Mammary epithelial cell (primary cell): ENCODE data around the gene RECQL.

Experiments
- EZH2 ChIP-seq: IDR thresholded peaks from 2 replicates; pipeline ENCODE4 v1.6.1; 2012; ENCODE audit warnings: low read length, inconsistent platforms, borderline replicate concordance
- TF ChIP-seq, protein P1 (sequence below), 2 donors: IDR thresholded peaks in 1 of 2; conservative IDR thresholded peaks in 1 of 2; 2 replicates each; pipeline ENCODE4 v1.5.1; 2011 to 2012; ENCODE audit warnings: inconsistent platforms in 2 of 2, low read length in 2 of 2, mild to moderate bottlenecking in 2 of 2, control low read depth in 1 of 2, low read depth in 1 of 2; ENCODE audit not compliant: insufficient read depth in 1 of 2; ENCODE audit errors: extremely low read depth in 1 of 2

DNA sequence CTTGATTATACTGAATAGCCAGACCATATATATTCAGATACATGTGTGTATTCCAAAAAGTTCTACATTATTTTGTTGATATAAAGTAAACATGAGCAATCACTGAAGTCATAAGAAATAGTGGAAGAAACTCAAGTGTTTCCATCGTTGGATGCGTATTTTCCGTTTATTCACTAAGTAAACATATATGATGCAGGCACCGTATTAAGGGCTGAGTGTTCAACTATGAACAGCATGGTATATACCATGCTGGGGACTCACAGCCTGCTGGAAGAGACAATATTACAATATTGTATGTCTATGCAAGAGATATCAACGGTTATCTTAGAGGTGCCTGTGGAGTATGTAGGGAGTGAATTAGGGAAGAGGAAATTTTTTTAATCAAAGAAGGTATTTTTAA lies 62.8 kb downstream of the RECQL start:
- no peak for TF ChIP-seq EZH2
- TF ChIP-seq, protein P1, sequence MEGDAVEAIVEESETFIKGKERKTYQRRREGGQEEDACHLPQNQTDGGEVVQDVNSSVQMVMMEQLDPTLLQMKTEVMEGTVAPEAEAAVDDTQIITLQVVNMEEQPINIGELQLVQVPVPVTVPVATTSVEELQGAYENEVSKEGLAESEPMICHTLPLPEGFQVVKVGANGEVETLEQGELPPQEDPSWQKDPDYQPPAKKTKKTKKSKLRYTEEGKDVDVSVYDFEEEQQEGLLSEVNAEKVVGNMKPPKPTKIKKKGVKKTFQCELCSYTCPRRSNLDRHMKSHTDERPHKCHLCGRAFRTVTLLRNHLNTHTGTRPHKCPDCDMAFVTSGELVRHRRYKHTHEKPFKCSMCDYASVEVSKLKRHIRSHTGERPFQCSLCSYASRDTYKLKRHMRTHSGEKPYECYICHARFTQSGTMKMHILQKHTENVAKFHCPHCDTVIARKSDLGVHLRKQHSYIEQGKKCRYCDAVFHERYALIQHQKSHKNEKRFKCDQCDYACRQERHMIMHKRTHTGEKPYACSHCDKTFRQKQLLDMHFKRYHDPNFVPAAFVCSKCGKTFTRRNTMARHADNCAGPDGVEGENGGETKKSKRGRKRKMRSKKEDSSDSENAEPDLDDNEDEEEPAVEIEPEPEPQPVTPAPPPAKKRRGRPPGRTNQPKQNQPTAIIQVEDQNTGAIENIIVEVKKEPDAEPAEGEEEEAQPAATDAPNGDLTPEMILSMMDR (conservative IDR thresholded peaks at IDR 0.05 in 1 of 2, IDR thresholded peaks at IDR 0.05 in 1 of 2; ENCODE audit: extremely low read depth in 1 of 2, insufficient read depth in 1 of 2, low read depth in 1 of 2, low read length in 2 of 2), result no peak
